Epithelial cell of prostate (primary cell): ENCODE results near the gene AZGP1.
"Not testable (repeated sequence)": the region's sequence is repeated elsewhere in the genome, so short reads cannot be mapped to it uniquely, and the experiment has no call there.

ENCODE experiments used
- DNase-seq: peaks from one replicate; pipeline ENCODE4 v3.0.0-alpha.2; 2011; ENCODE audit warnings: low read depth, low spot score
- H3K27ac ChIP-seq: fragments of 450-650 bp; 2 replicates; pipeline ENCODE4 v1.5.1; 2017; ENCODE audit warnings: mild to moderate bottlenecking

Gene AZGP1

DNA sequence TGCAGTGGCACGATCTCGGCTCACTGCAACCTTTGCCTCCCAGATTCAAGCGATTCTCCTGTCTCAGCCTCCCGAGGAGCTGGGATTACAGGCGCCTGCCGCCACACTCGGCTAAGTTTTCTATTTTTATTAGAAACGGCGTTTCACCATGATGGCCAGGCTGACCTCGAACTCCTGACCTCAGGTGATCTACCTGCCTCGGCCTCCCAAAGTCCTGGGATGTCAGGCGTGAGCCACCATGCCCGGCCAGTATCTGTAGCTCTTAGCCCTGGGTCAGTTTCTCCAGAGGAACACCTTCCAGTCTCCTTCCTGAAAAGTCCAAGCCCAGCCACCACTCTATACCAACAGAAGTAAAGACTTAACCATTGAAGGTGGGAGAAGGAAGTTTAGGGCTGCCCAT, 24.4 kb upstream of the AZGP1 start:
- no peak for DNase-seq
- no peak overlapping the region for H3K27ac ChIP-seq

DNA sequence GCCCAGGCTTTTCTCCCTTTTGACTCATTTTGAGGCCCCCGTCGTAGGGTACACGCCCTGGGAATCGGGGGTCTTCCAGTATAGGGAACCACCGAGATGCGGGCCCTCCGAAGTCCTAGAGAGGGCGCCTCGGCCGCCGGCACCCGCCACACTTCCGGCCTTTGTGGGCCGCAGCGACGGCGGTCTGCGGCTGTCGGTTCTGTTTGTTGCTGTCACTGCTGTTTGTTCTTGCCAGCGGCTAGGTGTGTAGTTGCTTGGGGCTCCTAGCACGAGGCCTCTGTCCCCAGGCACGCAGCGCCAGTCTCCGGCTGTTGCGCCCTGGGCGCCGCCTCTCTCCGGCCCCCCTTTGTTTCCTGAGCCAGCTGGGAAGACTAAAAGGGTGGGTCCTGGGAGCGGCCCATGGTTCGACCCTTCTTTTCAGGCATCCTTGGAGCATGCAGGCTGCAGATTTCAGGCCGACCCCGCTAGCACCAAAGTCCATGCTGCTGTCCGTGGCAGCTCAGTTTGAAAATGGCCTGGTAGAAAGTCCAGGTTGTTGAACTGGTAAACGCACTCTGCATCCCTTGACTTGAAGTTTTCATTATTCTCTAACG, 21.8 kb upstream of the AZGP1 start:
- DNase-seq = no peak
- H3K27ac ChIP-seq = no peak overlapping the region

GRCh38 chr7:99996755-99997544, 21.1 kb upstream of the AZGP1 start:
- H3K27ac ChIP-seq = no peak overlapping the region
- DNase-seq = no peak

- no peak for DNase-seq
Observed at GRCh38 chr7:99994819-99995218, 19.0 kb upstream of the AZGP1 start.

GRCh38 chr7:99992330-99993038, 16.7 kb upstream of the AZGP1 start:
- no peak for DNase-seq
- no peak overlapping the region for H3K27ac ChIP-seq

More at GRCh38 chr7:99994819-99995218, 19.0 kb upstream of the AZGP1 start:
- no peak overlapping the region for H3K27ac ChIP-seq

DNA sequence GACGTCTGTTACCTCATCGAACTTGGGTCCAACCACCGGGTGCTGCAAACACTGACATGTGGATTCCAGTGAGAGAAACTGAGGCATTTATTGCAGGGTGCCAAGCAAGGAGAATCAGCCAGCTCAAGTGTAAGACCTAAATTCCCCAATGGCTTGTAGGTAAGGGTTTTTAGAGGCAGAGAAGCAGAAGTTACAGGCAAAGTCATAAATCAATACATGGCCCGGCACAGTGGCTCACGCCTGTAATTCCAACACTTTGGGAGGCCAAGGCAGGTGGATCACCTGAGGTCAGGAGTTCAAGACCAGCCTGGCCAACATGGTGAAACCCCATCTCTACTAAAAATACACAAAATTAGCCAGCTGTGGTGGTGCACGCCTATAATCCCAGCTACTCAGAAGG, 15.7 kb upstream of the AZGP1 start:
- not testable (repeated sequence) for DNase-seq, H3K27ac ChIP-seq

GRCh38 chr7:99990460-99990852, 14.6 kb upstream of the AZGP1 start:
- no peak for DNase-seq
- no peak overlapping the region for H3K27ac ChIP-seq

- H3K27ac ChIP-seq = no peak overlapping the region
Observed at GRCh38 chr7:99987846-99988245, 12.0 kb upstream of the AZGP1 start.

DNA sequence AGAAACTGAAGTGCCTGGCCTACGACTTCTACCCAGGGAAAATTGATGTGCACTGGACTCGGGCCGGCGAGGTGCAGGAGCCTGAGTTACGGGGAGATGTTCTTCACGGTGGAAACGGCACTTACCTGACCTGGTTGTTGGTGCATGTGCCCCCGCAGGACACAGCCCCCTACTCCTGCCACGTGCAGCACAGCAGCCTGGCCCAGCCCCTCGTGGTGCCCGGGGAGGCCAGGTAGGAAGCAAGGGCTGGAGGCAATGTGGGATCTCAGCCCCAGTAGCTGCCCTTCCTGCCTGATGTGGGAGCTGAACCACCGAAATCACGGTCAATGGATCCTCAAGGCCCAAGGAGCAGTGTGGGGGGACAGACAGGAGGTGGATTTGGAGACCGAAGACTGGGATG, 11.5 kb upstream of the AZGP1 start:
- H3K27ac ChIP-seq, DNase-seq: not testable (repeated sequence)

More at GRCh38 chr7:99987846-99988245, 12.0 kb upstream of the AZGP1 start:
- no peak for DNase-seq

- no peak overlapping the region for H3K27ac ChIP-seq
- no peak for DNase-seq
Observed at GRCh38 chr7:99984593-99984992, 8.8 kb upstream of the AZGP1 start.

- not testable (repeated sequence) for DNase-seq, H3K27ac ChIP-seq
Observed at GRCh38 chr7:99981066-99981465, 5.2 kb upstream of the AZGP1 start.

- not testable (repeated sequence) for H3K27ac ChIP-seq, DNase-seq
Observed at GRCh38 chr7:99980448-99980872, 4.6 kb upstream of the AZGP1 start.

DNA sequence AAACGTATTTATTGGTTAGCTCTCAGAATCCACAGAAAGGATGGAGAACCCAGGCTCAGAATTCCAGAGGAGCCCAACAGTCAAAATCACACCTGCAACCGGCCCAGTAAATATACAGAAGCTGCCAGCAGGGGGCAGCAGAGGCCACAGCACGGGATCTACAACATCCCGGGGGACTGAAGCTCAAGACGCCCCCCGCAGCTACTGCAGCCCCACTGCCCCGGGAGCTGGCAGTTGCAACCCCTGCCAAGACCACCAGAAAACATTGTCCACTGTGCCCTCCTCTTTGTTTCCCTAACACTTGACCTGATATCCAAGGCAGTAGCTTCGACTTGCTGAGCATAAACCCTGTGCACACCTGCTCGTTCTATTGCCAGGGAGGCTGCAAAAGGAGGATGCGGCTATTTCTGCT, 4.0 kb upstream of the AZGP1 start:
- not testable (repeated sequence) for H3K27ac ChIP-seq, DNase-seq

GRCh38 chr7:99976626-99977025, 795 bp upstream of the AZGP1 start:
- no peak overlapping the region for H3K27ac ChIP-seq

GRCh38 chr7:99974681-99975080, 1.1 kb downstream of the AZGP1 start:
- H3K27ac ChIP-seq = no peak overlapping the region
- no peak for DNase-seq

More at GRCh38 chr7:99976626-99977025, 795 bp upstream of the AZGP1 start:
- no peak for DNase-seq

- DNase-seq = not testable (repeated sequence)
Observed at GRCh38 chr7:99973817-99974216, 2.0 kb downstream of the AZGP1 start.

GRCh38 chr7:99971242-99971641, 4.6 kb downstream of the AZGP1 start:
- no peak for DNase-seq
- H3K27ac ChIP-seq = no peak overlapping the region

More at GRCh38 chr7:99973817-99974216, 2.0 kb downstream of the AZGP1 start:
- H3K27ac ChIP-seq = peak overlapping the region; percentile 24

- not testable (repeated sequence) for DNase-seq, H3K27ac ChIP-seq
Observed at GRCh38 chr7:99969813-99970212, 6.0 kb downstream of the AZGP1 start.

DNA sequence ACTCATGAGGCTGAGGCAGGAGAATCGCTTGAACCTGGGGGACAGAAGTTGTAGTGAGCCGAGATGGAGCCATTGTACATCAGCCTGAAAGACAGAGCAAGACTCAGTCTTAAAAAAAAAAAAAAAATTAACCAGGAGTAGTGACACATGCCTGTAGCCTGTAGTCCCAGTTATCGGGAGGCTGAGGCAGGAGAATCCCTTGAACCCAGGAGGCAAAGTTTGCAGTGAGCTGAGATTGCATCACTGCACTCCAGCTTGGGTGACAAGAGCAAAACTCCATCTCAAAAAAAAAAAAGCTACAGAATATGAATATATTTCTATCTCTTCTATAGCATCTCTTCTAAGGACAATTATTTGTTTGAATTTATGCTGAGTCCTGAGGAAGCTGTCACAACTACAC, 6.5 kb downstream of the AZGP1 start:
- no peak overlapping the region for H3K27ac ChIP-seq
- no peak for DNase-seq

DNA sequence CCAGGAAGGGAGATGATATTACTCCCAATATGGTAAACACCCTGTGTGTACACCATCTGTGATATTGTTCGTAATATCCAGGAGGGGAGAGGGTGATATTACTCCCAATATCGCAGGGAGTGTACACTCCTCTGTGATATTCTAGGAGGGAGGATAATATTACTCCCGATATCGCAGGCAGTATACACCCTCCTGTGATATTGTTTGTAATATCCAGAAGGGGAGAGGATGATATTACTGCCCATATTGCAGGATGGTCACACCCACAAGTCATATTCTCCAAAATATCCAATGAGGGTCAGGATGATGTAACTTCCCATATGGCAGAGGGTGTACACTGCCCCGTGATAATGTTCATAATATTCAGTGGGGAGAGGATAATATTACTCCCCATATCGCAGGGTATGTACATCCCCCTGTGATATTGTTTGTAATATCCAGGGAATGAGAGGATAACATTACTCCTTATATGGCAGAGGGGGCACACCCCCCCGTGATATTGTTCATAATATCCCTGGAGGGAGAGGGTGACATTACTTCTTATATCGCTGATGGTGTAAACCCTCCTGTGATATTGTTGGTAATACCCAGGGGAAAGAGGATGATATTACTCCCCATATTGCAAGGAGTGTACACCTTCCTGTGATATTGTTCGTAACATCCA, 17.1 kb downstream of the AZGP1 start:
- DNase-seq = no peak
- no peak overlapping the region for H3K27ac ChIP-seq
